OCI-LY7 (cell line): ENCODE results near the gene CPNE4.

Experiments used
- CTCF ChIP-seq: fragments of 200-600 bp; sonication (generic); conservative IDR thresholded peaks from 2 replicates; pipeline ENCODE4 v1.5.1; 2014; ENCODE audit warnings: mild to moderate bottlenecking, antibody characterized with exemption, low read length, moderate library complexity, mixed read lengths
- EZH2phosphoT487 ChIP-seq: fragments of 200-600 bp; sonication (generic); IDR thresholded peaks from 2 replicates; pipeline ENCODE4 v1.6.1; 2018; ENCODE audit warnings: low read depth, borderline replicate concordance, mild to moderate bottlenecking, mixed run types, antibody characterized with exemption, low read length, moderate library complexity, mixed read lengths

DNA sequence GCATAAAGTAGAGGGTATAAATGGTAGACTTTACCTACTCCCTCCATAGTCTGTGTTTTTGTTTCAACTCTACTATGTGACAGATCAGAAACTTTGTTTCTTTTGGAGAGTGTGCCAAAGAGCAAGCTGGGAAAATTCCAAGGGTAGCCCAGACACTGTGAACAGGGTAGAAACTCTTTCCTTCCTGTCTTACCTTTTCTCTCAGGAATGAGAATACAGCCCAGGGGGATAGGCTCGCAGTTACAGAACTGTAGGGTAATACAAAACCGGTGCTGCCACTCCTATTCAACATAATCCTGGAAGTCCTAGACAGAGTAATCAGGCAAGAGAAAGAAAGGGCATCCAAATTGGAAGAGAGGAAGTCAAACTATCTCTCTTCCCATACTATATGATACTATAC lies 256.3 kb downstream of the CPNE4 start:
- TF ChIP-seq CTCF (no peak), EZH2phosphoT487 (no peak)
